HG03139 (cell line): ENCODE results near the gene DNAH8.
"Not testable (repeated sequence)": the region's sequence is repeated elsewhere in the genome, so short reads cannot be mapped to it uniquely, and the experiment has no call there.

Experiments
- ATAC-seq: cut with Tn5 transposase; IDR thresholded peaks from one replicate; pipeline ENCODE4 v1.9.1; 2021; ENCODE audit not compliant: unreplicated experiment

The DNAH8 gene

GRCh38 chr6:38836585-38836984, 121.5 kb downstream of the DNAH8 start:
- no peak for ATAC-seq

GRCh38 chr6:38837101-38837500, 122.0 kb downstream of the DNAH8 start:
- ATAC-seq: no peak

GRCh38 chr6:38843798-38844197, 128.7 kb downstream of the DNAH8 start:
- ATAC-seq: no peak

- ATAC-seq: no peak
Observed at GRCh38 chr6:38845931-38846330, 130.8 kb downstream of the DNAH8 start.

GRCh38 chr6:38846361-38846760, 131.2 kb downstream of the DNAH8 start:
- ATAC-seq: no peak

- no peak for ATAC-seq
Observed at GRCh38 chr6:38846844-38847243, 131.7 kb downstream of the DNAH8 start.

- ATAC-seq: no peak
Observed at GRCh38 chr6:38847497-38847896, 132.4 kb downstream of the DNAH8 start.

GRCh38 chr6:38848760-38849159, 133.6 kb downstream of the DNAH8 start:
- ATAC-seq: no peak

GRCh38 chr6:38852215-38852614, 137.1 kb downstream of the DNAH8 start:
- no peak for ATAC-seq

- no peak for ATAC-seq
Observed at GRCh38 chr6:38853236-38853635, 138.1 kb downstream of the DNAH8 start.

GRCh38 chr6:38856492-38856891, 141.4 kb downstream of the DNAH8 start:
- ATAC-seq: no peak

GRCh38 chr6:38857815-38858214, 142.7 kb downstream of the DNAH8 start:
- no peak for ATAC-seq

GRCh38 chr6:38860041-38860440, 144.9 kb downstream of the DNAH8 start:
- ATAC-seq: no peak

- ATAC-seq: no peak
Observed at GRCh38 chr6:38861926-38862401, 146.9 kb downstream of the DNAH8 start.

GRCh38 chr6:38865521-38866174, 150.5 kb downstream of the DNAH8 start:
- ATAC-seq: no peak

GRCh38 chr6:38867726-38868125, 152.6 kb downstream of the DNAH8 start:
- ATAC-seq: no peak

GRCh38 chr6:38871741-38872568, 156.8 kb downstream of the DNAH8 start:
- no peak for ATAC-seq

GRCh38 chr6:38873001-38873400, 157.9 kb downstream of the DNAH8 start:
- no peak for ATAC-seq

- not testable (repeated sequence) for ATAC-seq
Observed at GRCh38 chr6:38873816-38874215, 158.7 kb downstream of the DNAH8 start.

- ATAC-seq: no peak
Observed at GRCh38 chr6:38876475-38876874, 161.4 kb downstream of the DNAH8 start.

GRCh38 chr6:38877721-38878120, 162.6 kb downstream of the DNAH8 start:
- ATAC-seq: no peak

GRCh38 chr6:38882157-38882556, 167.0 kb downstream of the DNAH8 start:
- no peak for ATAC-seq
